ENCODE results near the gene UNC13C.

GRCh38 chr15:54046093-54046492 is 67.9 kb downstream of the UNC13C start:
- no peak for TF ChIP-seq EZH2phosphoT487 (IDR thresholded peaks at IDR 0.05; ENCODE audit: insufficient read depth, low read depth)
- no peak for TF ChIP-seq EZH2 (IDR thresholded peaks at IDR 0.05; ENCODE audit: insufficient read depth, poor library complexity, severe bottlenecking)
